ENCODE data around the gene PLPPR1. TPM values are rescaled to one million over a fixed set of nuclear protein-coding genes. Genes with fewer than 3 reads are reported as not detected.
A peak's percentile ranks its signal among the peaks of the same experiment; 100 is the strongest.

PLPPR1 gene
- total and polyA plus RNA-seq, 2 experiments from 2014 or later = 1.3 to 3.7 TPM

DNA sequence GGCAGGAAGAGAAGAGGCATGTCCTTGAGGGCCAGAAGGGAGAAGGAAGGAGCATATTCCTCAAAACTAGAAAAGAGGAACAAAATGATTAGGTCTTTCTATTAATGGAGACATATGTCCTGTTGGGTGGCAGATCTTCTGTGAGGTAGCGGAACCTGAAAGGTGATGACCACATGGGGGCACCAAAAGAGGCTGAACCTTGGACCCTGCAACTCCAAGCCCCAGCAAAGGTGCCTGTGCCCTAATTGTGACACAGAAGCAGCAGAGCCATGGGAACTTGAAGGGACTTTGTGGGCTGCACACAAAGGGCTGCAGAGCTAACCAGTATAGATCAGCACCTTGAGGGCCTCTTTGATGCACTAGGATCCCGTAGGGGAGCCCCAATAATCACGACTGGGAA lies 198.3 kb downstream of the PLPPR1 start:
- H3K27ac Mint-ChIP-seq = no peak overlapping the region
- H3K79me2 ChIP-seq (replicated peaks; ENCODE audit: insufficient read depth) = no peaks in the 10 kb centered on the region
- ATAC-seq = peak; percentile 25; the same call in 1 of the 3 replicates

More for the DNA sequence above, 198.3 kb downstream of the PLPPR1 start:
- Histone ChIP-seq H3K36me3 (ENCODE audit: insufficient read depth) (no peaks in the 10 kb centered on the region), H3K9me2 (ENCODE audit: insufficient read depth) (no peaks in the 10 kb centered on the region), H4K20me1 (replicated peaks; ENCODE audit: insufficient read depth) (no peaks in the 10 kb centered on the region), H3K27me3 (ENCODE audit: insufficient read depth) (no peaks in the 10 kb centered on the region), H3K4me3 (no peak overlapping the region), H3F3A (replicated peaks; ENCODE audit: low read depth) (no peaks in the 10 kb centered on the region), H3K27ac (ENCODE audit: low read depth) (no peak overlapping the region), H3K4me2 (no peak overlapping the region), H3K4me1 (ENCODE audit: insufficient read depth) (peaks cover 16% of the 10 kb centered on the region), H2AFZ (no peak overlapping the region)
- Mint-ChIP-seq H3K4me3 (no peak overlapping the region), H3K27me3 (ENCODE audit: insufficient read depth, low read depth, poor library complexity) (no peaks in the 10 kb centered on the region), H3K9me3 (no peaks in the 10 kb centered on the region), H3K4me1 (peaks cover 21% of the 10 kb centered on the region), H3K36me3 (ENCODE audit: low read depth) (no peaks in the 10 kb centered on the region)
- DNase-seq (ENCODE audit: low spot score) = peak; percentile 32
- no peak for TF ChIP-seq EZH2phosphoT487 (IDR thresholded peaks at IDR 0.05; ENCODE audit: unreplicated experiment)
- TF ChIP-seq CTCF (conservative IDR thresholded peaks at IDR 0.05; ENCODE audit: low read depth in 2 of 2) = peak; percentile 36 to 61
- no peak for TF ChIP-seq STAT1 (IDR thresholded peaks at IDR 0.05; ENCODE audit: unreplicated experiment)
- TF ChIP-seq REST (IDR thresholded peaks at IDR 0.05; ENCODE audit: unreplicated experiment) = no peak

All from GM23338 (cell line).